Renal cortex interstitium (tissue), 15 donors: ENCODE data around the gene SH2D2A. TPM values are rescaled to one million over a fixed set of nuclear protein-coding genes. Genes with fewer than 3 reads are reported as not detected.

Source experiments
- DNase-seq, 11 donors: peaks; one replicate each; pipeline ENCODE4 v3.0.0-alpha.2; 2013; ENCODE audit warnings: low read depth in 9 of 11, low spot score in 4 of 11; ENCODE audit errors: extremely low read depth in 1 of 11
- long read RNA-seq, 16 experiments: transcript quantifications; one replicate each; lab custom pipeline, GENCODE V29; 2026
- polyA plus RNA-seq, 3 donors: library from polyadenylated mRNA; unstranded; fragments of 120-200 nt; gene quantifications; one replicate each; pipeline ENCODE4 v1.2.1, GENCODE V29; 2013; ENCODE audit not compliant: insufficient read length in 3 of 3

SH2D2A gene
- 1 to 10 TPM in 1 of 3 donors, under 1 TPM in 2; 0.47 to 1.5 (median 0.62) TPM for polyA plus RNA-seq
- long read RNA-seq, donor 1, result 0 reads
- long read RNA-seq, donor 2, result 0 reads
- long read RNA-seq, donor 3, result 0 reads
- long read RNA-seq, donor 4, result 0 reads
- long read RNA-seq, donor 5, result 0 reads
- long read RNA-seq, donor 6, result 0 reads
- long read RNA-seq, donor 7, result 0 reads
- long read RNA-seq, donor 8, result 0 reads
- long read RNA-seq, donor 9, result 0 reads
- long read RNA-seq, donor 10, result 0 reads
- long read RNA-seq, donor 11, result 0 reads
- long read RNA-seq, donor 12, result 0 reads
- long read RNA-seq, donor 13, result 0 reads
- long read RNA-seq, donor 14, result 0 reads
- long read RNA-seq, donor 15, result 0 reads
- long read RNA-seq, donor 16, result 0 reads

GRCh38 chr1:156816561-156817328 is at the start of gene SH2D2A:
Gene SH2D2A (minus strand): TSS chr1:156816848. CDS start chr1:156816708, 140 bp downstream.
- no peak for DNase-seq

DNA sequence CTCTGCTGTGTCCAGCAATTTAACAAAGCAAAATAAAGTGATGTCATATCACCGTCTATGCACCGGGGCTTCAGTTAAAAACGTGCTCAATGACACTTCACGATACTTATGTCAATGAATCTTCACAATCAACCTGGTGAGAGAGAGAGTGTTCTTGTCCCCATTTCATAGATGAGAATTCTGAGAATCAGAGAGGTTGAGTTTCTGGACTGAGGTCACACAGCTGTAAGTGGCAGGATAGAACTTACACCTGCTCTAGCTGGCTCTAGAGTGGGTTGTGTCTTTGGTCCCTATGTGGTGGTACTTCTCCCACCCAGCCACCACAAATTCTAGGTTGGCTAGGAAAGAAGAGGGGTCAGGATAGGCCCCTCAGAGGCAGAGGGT is 49.2 kb upstream of the SH2D2A start:
- no peak for DNase-seq

- no peak for DNase-seq
Measured at GRCh38 chr1:156865258-156865657, 48.6 kb upstream of the SH2D2A start.

DNA sequence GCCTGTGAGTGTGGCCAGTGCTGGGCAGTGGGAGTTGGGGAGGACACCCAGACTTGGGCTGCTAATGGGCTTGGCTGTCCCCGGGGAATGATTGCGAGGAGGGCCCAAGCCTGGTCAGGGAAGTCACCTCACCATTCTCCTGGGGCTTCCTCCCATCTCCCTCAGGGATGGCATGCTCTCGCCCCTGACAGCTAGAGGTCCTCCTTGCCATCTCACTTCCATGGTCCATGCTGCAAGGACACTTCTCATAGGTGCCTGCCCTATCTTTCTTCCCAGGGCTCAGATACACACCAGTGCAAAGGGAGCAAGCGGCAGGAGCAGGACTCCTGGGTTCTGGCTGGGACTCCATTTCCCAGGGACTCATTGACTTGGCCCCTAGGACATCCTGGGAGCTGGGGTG is 48.1 kb upstream of the SH2D2A start:
- DNase-seq, result no peak

DNA sequence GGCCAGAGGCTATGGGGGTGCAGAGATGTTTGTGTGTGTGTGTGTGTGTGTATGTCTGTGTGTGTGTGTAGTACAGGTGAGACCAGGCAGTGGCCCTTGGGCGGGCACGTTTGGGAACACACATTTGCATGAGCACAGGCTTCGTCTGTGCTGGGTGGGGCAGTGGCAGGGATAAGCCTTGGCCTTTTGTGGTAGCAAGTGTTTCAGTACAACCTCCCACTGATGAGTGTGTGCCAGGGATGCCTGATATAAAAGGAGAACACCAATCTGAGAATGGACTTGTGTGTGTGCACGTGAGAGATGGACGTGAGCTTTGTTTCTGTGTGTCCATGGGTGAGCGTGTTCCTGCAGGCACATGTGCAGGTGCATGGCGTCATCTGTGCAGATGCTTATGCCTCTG is 47.0 kb upstream of the SH2D2A start:
- no peak for DNase-seq

- DNase-seq, result no peak
Measured at GRCh38 chr1:156862997-156863599, 46.5 kb upstream of the SH2D2A start.

DNA sequence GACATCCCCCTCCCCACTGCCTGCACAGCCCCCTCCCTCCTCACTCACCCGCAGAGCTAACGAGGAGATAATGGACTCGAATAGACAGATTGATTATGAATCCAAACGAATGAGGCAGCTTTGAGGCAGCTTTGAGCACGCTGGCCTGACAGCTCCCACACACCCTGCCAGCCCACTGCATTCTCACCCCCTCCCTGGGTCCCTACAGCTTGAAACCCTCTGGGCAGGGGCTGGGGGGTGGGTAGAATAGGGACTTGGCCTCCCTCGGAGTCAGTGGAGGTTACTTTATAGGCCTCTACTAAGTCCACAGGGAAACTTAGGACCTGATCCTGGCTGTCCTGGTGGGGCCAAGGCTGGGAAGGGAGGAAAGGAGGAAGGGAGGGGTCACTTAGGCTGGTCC is 45.9 kb upstream of the SH2D2A start:
- no peak for DNase-seq

- DNase-seq, result peak in 1 of 11 donors; percentile 44
Measured at GRCh38 chr1:156860628-156861423, 44.2 kb upstream of the SH2D2A start, which contains the start of gene NTRK1. Gene NTRK1 (plus strand): TSS chr1:156860865. CDS start chr1:156860935, 70 bp downstream.

DNA sequence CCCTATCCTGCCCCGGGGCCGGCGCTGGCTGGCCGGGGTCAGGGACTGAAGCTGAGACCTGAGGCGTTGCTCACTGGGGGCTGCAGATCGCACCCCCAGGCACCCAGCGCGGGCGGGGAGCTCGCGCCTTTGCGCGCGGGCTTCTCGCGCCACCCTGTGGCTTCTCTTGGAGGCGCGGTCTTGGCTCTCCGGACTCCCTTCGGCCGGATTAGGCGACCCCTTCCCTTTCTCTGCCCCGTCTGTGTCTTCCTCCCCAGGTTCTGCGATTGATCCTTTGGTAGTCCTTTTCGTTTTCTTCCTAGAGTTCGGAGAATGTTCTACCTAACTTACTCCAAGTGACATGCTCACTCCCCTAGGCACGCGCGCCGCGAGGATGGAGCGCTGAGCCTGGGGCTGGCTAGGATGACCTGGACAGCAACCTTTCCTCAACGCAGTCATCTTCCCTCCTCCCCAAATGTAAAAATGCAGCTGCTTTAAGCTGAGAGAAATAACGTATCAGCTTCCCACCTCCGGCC is 43.5 kb upstream of the SH2D2A start:
- DNase-seq, result peak in 1 of 11 donors; percentile 47

DNA sequence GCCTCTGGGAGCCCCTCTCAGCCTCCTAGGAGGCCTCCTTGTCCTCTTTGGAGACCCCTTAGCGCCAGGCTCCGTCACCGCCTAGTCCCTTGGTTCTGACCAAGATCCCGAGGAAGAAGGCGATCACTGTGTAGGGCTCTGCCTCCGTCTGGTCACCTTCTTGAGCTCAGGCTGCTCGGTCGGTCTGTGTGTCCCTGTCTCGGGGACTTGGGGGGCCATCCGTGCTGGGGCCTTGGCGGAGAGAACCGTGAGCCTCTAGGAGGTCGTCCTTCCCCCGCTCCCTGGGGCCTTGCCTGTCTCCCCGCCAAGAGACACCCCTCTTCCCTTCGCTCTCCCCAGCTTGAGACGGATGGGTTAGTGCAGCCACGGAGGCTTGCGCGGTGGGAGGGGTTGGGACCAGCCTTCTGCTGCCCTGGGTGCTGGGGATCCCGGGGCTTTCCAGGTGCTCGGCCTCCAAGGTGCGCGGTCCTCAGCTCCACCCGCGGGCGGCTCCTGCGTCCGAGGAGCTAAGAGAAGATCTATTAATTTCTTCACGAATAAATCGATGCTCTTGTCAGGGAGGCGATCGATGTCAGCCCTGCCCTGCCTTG is 43.0 kb upstream of the SH2D2A start:
- DNase-seq, result no peak

DNA sequence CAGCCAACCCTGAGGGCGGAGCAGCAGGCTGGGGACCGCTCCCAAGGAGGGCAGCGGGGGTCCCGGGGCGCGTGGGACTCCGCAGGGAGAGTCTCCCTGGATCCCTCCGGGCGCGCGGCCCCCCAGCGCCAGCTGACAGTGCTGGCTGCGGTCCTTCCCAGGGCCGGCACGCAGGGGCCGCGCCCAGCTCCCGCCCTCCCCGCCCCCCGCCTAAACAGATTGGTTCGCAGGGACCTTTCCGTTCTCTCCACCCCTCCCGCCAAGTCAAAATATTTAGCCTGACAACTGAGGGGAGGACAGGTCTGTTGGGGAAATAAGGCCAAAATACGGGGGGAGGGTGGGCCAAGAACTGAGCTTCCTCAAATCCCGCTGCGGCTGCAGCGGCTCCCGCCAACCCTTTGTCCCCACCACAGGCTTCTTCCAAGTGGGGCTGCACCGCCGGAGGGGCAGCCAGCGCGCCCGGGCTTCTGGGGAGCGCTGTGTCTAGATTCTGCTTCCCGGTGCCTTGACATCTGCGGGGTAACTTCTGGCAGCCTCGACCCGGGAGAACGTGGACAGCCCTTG is 42.4 kb upstream of the SH2D2A start, which contains the start of gene INSRR:
INSRR (minus strand) TSS at position 159 of the 564 bp plus-strand sequence. CDS start 496 bp downstream, outside the sequence.
- no peak for DNase-seq

DNA sequence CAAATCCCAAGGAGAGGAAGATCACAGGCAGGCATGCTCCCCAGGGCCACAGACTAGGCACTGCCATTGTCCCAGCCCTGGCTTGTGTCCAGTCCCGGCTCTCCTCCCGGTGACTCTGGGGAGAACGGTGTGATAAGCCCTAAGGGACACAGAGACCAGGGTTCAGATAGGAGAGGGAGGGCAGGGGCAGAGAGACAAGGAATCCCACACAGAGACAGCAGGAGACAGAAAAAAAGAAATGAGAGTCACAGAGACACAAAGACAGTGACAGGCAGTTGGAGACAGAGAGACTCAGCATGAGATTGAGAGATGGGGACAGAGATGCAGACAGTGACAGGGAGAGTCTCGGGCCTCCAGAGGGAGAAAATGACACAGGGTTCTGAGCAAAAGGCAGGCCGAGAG is 41.9 kb upstream of the SH2D2A start:
- no peak for DNase-seq

- no peak for DNase-seq
Measured at GRCh38 chr1:156857532-156857931, 40.9 kb upstream of the SH2D2A start.

GRCh38 chr1:156856282-156856785 is 39.7 kb upstream of the SH2D2A start:
- DNase-seq, result no peak

- no peak for DNase-seq
Measured at GRCh38 chr1:156854634-156855033, 38.0 kb upstream of the SH2D2A start.

- DNase-seq, result no peak
Measured at GRCh38 chr1:156853761-156854160, 37.1 kb upstream of the SH2D2A start.

DNA sequence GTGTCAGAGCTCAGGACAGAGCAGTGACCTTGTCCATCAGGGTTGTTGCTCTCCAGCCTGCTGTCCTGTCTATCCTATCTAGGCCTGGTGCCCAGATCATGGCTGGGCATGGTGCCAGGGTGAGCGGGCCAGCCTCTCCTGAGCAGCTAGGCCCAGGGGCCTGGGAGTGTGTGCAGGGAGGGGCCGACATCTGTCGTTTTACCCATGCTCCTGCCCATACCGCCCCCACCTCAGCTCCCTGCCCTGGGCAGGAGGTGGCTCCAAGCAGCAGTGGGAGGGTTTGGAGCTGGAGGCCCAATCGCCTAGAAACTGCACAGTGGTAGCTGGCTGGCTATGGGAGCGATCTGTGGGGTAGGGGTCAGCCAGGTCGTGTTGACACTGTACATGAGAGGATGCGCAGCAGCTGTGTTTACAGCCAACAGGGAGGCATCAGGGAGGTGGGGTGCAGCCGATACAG is 35.8 kb upstream of the SH2D2A start:
- peak in 7 of 11 donors; percentile 32 to 68 (median 54) for DNase-seq
